Left lobe of liver (tissue), 2 donors: ENCODE data around the gene FBXL20. TPM values are rescaled to one million over a fixed set of nuclear protein-coding genes. Genes with fewer than 3 reads are reported as not detected.
A peak's percentile ranks its signal among the peaks of the same experiment; 100 is the strongest.
"Not testable (repeated sequence)": the region's sequence is repeated elsewhere in the genome, so short reads cannot be mapped to it uniquely, and the experiment has no call there.

Experiments
- ATAC-seq: fragments of 200-7000 bp; cut with Tn5 transposase; one replicate; pipeline ENCODE4 v1.9.1; 2020; ENCODE audit warnings: mild to moderate bottlenecking, moderate library complexity
- DNase-seq: peaks from one replicate; pipeline ENCODE4 v3.0.0-alpha.2; 2020; ENCODE audit warnings: low spot score
- total RNA-seq: library from RNA; stranded (reverse); gene quantifications from one replicate; pipeline ENCODE4 v1.2.1, GENCODE V29; 2021
- donor health status: DM: no; HTN: no; CAD: no; lungs with moderate emphysema.
- donor health status: DM: no; HTN: yes; CAD: no.

Gene FBXL20
- 9.0 TPM for total RNA-seq

- ATAC-seq: peak; percentile 88
- DNase-seq: peak; percentile 95
These were observed at the start of gene FBXL20 for GRCh38 chr17:39401412-39402243. Gene FBXL20, minus strand, starts transcription at chr17:39401626. Its CDS starts 224 bp downstream, at chr17:39401402.

- DNase-seq: peak; percentile 95
These were observed 49.6 kb upstream of the FBXL20 start, which contains the start of gene MED1 for GRCh38 chr17:39450847-39451581. Gene MED1, minus strand, starts transcription at chr17:39451263. Its CDS starts 201 bp downstream, at chr17:39451062.

GRCh38 chr17:39450051-39450450, 48.6 kb upstream of the FBXL20 start:
- ATAC-seq: no peak
- peak; percentile 42 for DNase-seq

More at GRCh38 chr17:39450847-39451581, 49.6 kb upstream of the FBXL20 start, which contains the start of gene MED1:
- ATAC-seq: peak; percentile 83

GRCh38 chr17:39447561-39447960, 46.1 kb upstream of the FBXL20 start:
- no peak for DNase-seq
- ATAC-seq: no peak

- no peak for ATAC-seq
- no peak for DNase-seq
These were observed 41.9 kb upstream of the FBXL20 start for GRCh38 chr17:39443326-39443725.

- not testable (repeated sequence) for ATAC-seq, DNase-seq
These were observed 38.4 kb upstream of the FBXL20 start for GRCh38 chr17:39439868-39440267.

- no peak for DNase-seq
- no peak for ATAC-seq
These were observed 28.2 kb upstream of the FBXL20 start for GRCh38 chr17:39429600-39429999.

GRCh38 chr17:39416141-39416540, 14.7 kb upstream of the FBXL20 start:
- no peak for DNase-seq
- no peak for ATAC-seq

- peak; percentile 31 for DNase-seq
- ATAC-seq: no peak
These were observed 8.9 kb upstream of the FBXL20 start for GRCh38 chr17:39410279-39410678.

GRCh38 chr17:39408360-39408759, 6.9 kb upstream of the FBXL20 start:
- no peak for ATAC-seq
- DNase-seq: no peak

- DNase-seq: no peak
These were observed 5.5 kb upstream of the FBXL20 start for GRCh38 chr17:39406951-39407350.

GRCh38 chr17:39405436-39405835, 4.0 kb upstream of the FBXL20 start:
- no peak for ATAC-seq

More at GRCh38 chr17:39406951-39407350, 5.5 kb upstream of the FBXL20 start:
- ATAC-seq: no peak

GRCh38 chr17:39404542-39405378, 3.3 kb upstream of the FBXL20 start:
- ATAC-seq (no peak), DNase-seq (peak; percentile 16)

More at GRCh38 chr17:39405436-39405835, 4.0 kb upstream of the FBXL20 start:
- no peak for DNase-seq

- peak; percentile 46 for DNase-seq
- ATAC-seq: no peak
These were observed 1.6 kb upstream of the FBXL20 start for GRCh38 chr17:39402890-39403605.

- peak; percentile 93 for DNase-seq
These were observed 941 bp upstream of the FBXL20 start for GRCh38 chr17:39402244-39402889.

GRCh38 chr17:39400547-39401411, 647 bp downstream of the FBXL20 start:
- peak; percentile 27 for ATAC-seq
- DNase-seq: no peak

More at GRCh38 chr17:39402244-39402889, 941 bp upstream of the FBXL20 start:
- ATAC-seq: peak; percentile 86

GRCh38 chr17:39399791-39400190, 1.6 kb downstream of the FBXL20 start:
- ATAC-seq (no peak), DNase-seq (no peak)

GRCh38 chr17:39393736-39394135, 7.7 kb downstream of the FBXL20 start:
- DNase-seq (no peak), ATAC-seq (peak; percentile 29)

- no peak for ATAC-seq
- DNase-seq: no peak
These were observed 10.0 kb downstream of the FBXL20 start for GRCh38 chr17:39391448-39391847.
